DMS 273 (cell line): ENCODE data around the gene ARHGEF18.
"Not testable (repeated sequence)": the region's sequence is repeated elsewhere in the genome, so short reads cannot be mapped to it uniquely, and the experiment has no call there.

Source experiments
- DNase-seq: peaks from one replicate; lab custom pipeline; 2025; ENCODE audit not compliant: unreplicated experiment; lab: John Stamatoyannopoulos, UW

ARHGEF18 gene

GRCh38 chr19:7348587-7349230 is at the start of gene ARHGEF18:
ARHGEF18 (plus strand) TSS chr19:7348937; CDS start chr19:7362891, 13,954 bp downstream.
- no peak for DNase-seq

GRCh38 chr19:7301525-7301924 is 47.2 kb upstream of the ARHGEF18 start:
- DNase-seq = no peak

- DNase-seq = no peak
These were observed 45.3 kb upstream of the ARHGEF18 start for GRCh38 chr19:7303470-7303869.

- no peak for DNase-seq
These were observed 44.5 kb upstream of the ARHGEF18 start for GRCh38 chr19:7304200-7304599.

GRCh38 chr19:7307590-7308218 is 41.0 kb upstream of the ARHGEF18 start:
- no peak for DNase-seq

GRCh38 chr19:7308327-7308726 is 40.4 kb upstream of the ARHGEF18 start:
- not testable (repeated sequence) for DNase-seq

- DNase-seq = no peak
These were observed 36.8 kb upstream of the ARHGEF18 start for GRCh38 chr19:7311911-7312310.

GRCh38 chr19:7312816-7313215 is 35.9 kb upstream of the ARHGEF18 start:
- no peak for DNase-seq

- no peak for DNase-seq
These were observed 30.6 kb upstream of the ARHGEF18 start for GRCh38 chr19:7318176-7318575.

- DNase-seq = peak; percentile 54
These were observed 22.4 kb upstream of the ARHGEF18 start for GRCh38 chr19:7326105-7326877.

- no peak for DNase-seq
These were observed 20.9 kb upstream of the ARHGEF18 start for GRCh38 chr19:7327802-7328201.

- no peak for DNase-seq
These were observed 20.1 kb upstream of the ARHGEF18 start for GRCh38 chr19:7328647-7329046.

GRCh38 chr19:7331446-7331845 is 17.3 kb upstream of the ARHGEF18 start:
- DNase-seq = no peak

- DNase-seq = no peak
These were observed 15.3 kb upstream of the ARHGEF18 start for GRCh38 chr19:7333198-7334118.

- no peak for DNase-seq
These were observed 12.3 kb upstream of the ARHGEF18 start for GRCh38 chr19:7336321-7336973.

GRCh38 chr19:7337380-7338194 is 11.2 kb upstream of the ARHGEF18 start:
- DNase-seq = no peak

- peak; percentile 87 for DNase-seq
These were observed 7.5 kb upstream of the ARHGEF18 start for GRCh38 chr19:7340959-7341837.

- DNase-seq = no peak
These were observed 6.6 kb upstream of the ARHGEF18 start for GRCh38 chr19:7342143-7342542.
